Immature natural killer cell (primary cell): ENCODE data around the gene ADIPOQ. TPM values are rescaled to one million over a fixed set of nuclear protein-coding genes. Genes with fewer than 3 reads are reported as not detected.
"Not testable (repeated sequence)": the region's sequence is repeated elsewhere in the genome, so short reads cannot be mapped to it uniquely, and the experiment has no call there.

Experiments used
- DNase-seq, 3 donors: peaks; one replicate each; pipeline ENCODE4 v3.0.0; 2022; ENCODE audit warnings: mixed read lengths in 1 of 3
- H3K27ac Mint-ChIP-seq, 6 donors: one replicate each; pipeline ENCODE4 v1.8.0; 2020; ENCODE audit warnings: mixed read lengths in 6 of 6, mild to moderate bottlenecking in 5 of 6, inconsistent platforms in 4 of 6, moderate library complexity in 3 of 6
- H3K27me3 Mint-ChIP-seq, 3 donors: one replicate each; pipeline ENCODE4 v1.8.0; 2020 to 2021; ENCODE audit warnings: low read depth in 3 of 3, mild to moderate bottlenecking in 3 of 3, mixed read lengths in 3 of 3, moderate library complexity in 3 of 3, inconsistent platforms in 1 of 3
- H3K36me3 Mint-ChIP-seq, 3 donors: one replicate each; pipeline ENCODE4 v1.8.0; 2020; ENCODE audit warnings: mixed read lengths in 3 of 3, inconsistent platforms in 2 of 3, mild to moderate bottlenecking in 2 of 3
- H3K4me1 Mint-ChIP-seq, 2 donors: one replicate each; pipeline ENCODE4 v1.8.0; 2020; ENCODE audit warnings: inconsistent platforms in 2 of 2, mild to moderate bottlenecking in 2 of 2, mixed read lengths in 2 of 2, moderate library complexity in 1 of 2
- H3K4me3 Mint-ChIP-seq, 5 donors: one replicate each; pipeline ENCODE4 v1.8.0; 2020; ENCODE audit warnings: mild to moderate bottlenecking in 5 of 5, mixed read lengths in 5 of 5, inconsistent platforms in 3 of 5, moderate library complexity in 3 of 5
- H3K9me3 Mint-ChIP-seq, 6 donors: one replicate each; pipeline ENCODE4 v1.8.0; 2020; ENCODE audit warnings: mild to moderate bottlenecking in 6 of 6, mixed read lengths in 6 of 6, inconsistent platforms in 4 of 6, moderate library complexity in 3 of 6
- polyA plus RNA-seq, 3 donors: library from polyadenylated mRNA; unstranded; fragments of 300-500 nt; fragmentation: Illumina TruSeq; gene quantifications; one replicate each; pipeline ENCODE4 v1.2.3, GENCODE V29; 2021

ADIPOQ gene
- polyA plus RNA-seq, 3 donors from 2014 or later: not detected

DNA sequence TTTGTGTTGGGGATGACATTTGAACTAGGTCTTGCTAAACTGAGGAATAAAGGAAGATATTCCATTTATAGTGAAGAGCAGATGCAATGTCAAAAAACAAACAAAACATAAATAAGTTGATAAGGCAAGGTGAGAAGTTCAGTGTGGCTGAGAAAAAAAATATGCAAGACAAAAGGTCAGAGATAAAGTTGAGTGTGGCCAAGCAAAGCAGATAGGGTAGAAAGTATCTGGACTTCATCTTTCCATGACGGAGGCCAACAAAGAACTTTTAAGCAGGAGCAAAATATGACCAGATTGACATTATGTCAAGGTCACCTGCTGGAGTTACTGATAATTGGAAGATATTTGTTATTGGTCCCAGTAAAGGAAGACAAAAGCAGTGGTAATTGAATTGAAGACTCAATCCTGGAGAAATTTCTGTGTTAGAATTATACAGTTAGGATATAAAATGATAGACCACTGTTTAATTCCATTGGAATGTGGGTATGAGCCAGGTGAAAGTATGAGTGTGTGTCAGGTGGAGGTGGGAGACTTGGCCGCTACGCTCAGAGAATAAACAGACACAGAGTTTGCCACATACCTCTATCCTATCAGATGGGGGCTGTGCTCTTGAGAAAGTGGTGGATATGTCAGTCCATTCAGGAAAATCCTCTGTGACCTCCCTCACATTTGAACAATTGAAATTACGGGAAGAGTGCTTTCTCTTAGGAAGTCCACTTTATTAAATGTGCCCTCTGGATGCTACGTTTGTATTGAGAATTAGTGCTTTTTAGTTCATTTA is 28.1 kb downstream of the ADIPOQ start:
- Mint-ChIP-seq H3K27me3 (peaks cover 2 to 4% (median 2%) of the 10 kb centered on the region in 3 donors), H3K4me1 (peaks cover 17 to 35% of the 10 kb centered on the region in 2 donors), H3K4me3 (no peak overlapping the region), H3K27ac (peak overlapping the region in 1 of 6 donors; percentile 16), H3K36me3 (no peaks in the 10 kb centered on the region), H3K9me3 (no peaks in the 10 kb centered on the region)
- no peak for DNase-seq

DNA sequence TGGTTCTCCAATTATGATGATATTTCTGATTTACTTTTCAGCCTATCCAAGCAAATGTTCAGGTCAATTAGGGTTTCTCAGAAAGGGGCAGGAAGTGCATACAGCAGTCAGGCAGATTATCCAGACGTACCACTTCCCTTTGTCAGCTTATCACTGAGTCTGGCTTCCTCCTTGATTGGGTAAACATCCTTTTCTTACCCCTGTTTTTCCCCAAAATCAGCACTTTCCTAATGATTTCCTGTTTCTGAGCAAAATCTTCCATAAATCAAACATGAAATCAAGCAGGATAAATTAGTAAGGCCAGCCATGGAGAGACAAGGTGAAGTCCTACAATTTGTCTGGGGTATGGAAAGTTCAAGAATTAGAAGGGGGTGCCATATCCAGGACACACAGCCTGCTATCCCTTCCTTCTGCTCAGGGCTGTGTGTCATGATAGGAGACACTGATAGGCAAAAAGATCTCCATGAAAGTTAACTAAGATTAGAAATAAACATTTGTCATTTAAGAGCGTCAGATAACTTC is 29.0 kb downstream of the ADIPOQ start:
- H3K4me1 Mint-ChIP-seq: peaks cover 17 to 35% of the 10 kb centered on the region in 2 donors
- H3K9me3 Mint-ChIP-seq: no peaks in the 10 kb centered on the region
- no peak overlapping the region for H3K4me3 Mint-ChIP-seq
- peaks cover 2 to 4% (median 2%) of the 10 kb centered on the region in 3 donors for H3K27me3 Mint-ChIP-seq
- no peaks in the 10 kb centered on the region for H3K36me3 Mint-ChIP-seq
- no peak overlapping the region for H3K27ac Mint-ChIP-seq
- DNase-seq: no peak

DNA sequence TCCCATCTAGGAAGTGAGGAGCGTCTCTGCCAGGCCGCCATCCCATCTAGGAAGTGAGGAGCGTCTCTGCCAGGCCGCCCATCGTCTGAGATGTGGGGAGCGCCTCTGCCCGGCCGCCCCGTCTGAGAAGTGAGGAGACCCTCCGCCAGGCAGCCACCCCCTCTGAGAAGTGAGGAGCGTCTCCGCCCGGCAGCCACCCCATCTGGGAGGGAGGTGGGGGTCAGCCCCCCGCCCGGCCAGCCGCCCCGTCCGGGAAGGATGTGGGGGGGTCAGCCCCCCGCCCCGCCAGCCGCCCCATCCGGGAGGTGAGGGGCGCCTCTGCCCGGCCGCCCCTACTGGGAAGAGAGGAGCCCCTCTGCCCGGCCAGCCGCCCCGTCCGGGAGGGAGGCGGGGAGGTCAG is 31.3 kb downstream of the ADIPOQ start:
- not testable (repeated sequence) for H3K27ac Mint-ChIP-seq, H3K4me3 Mint-ChIP-seq, H3K36me3 Mint-ChIP-seq, H3K9me3 Mint-ChIP-seq, H3K27me3 Mint-ChIP-seq, DNase-seq
- H3K4me1 Mint-ChIP-seq: peaks cover 17 to 32% of the 10 kb centered on the region in 2 donors

DNA sequence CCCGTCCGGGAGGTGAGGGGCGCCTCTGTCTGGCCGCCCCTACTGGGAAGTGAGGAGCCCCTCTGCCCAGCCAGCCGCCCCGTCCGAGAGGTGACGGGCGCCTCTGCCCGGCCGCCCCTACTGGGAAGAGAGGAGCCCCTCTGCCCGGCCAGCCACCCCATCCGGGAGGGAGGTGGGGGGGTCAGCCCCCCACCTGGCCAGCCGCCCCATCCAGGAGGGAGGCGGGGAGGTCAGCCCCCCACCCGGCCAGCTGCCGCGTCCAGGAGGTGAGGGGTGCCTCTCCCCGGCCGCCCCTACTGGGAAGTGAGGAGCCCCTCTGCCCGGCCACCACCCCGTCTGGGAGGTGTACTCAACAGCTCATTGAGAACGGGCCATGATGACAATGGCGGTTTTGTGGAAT is 31.7 kb downstream of the ADIPOQ start:
- DNase-seq, H3K27me3 Mint-ChIP-seq, H3K9me3 Mint-ChIP-seq, H3K36me3 Mint-ChIP-seq, H3K4me3 Mint-ChIP-seq, H3K27ac Mint-ChIP-seq: not testable (repeated sequence)
- H3K4me1 Mint-ChIP-seq: peaks cover 16 to 33% of the 10 kb centered on the region in 2 donors

DNA sequence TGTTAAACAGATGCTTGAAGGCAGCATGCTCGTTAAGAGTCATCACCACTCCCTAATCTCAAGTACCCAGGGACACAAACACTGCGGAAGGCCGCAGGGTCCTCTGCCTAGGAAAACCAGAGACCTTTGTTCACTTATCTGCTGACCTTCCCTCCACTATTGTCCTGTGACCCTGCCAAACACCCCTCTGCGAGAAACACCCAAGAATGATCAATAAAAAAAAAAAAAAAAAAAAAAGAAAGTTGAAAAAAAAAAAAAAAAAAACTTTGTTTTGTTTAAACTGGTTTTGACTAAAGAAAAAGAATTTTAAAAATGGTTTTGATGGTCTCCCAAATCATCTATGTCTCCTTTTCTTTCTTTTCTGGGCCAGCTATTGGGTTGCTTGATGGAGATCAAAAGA is 32.3 kb downstream of the ADIPOQ start:
- not testable (repeated sequence) for H3K9me3 Mint-ChIP-seq, DNase-seq, H3K36me3 Mint-ChIP-seq, H3K27me3 Mint-ChIP-seq, H3K4me3 Mint-ChIP-seq
- H3K27ac Mint-ChIP-seq: peak overlapping the region in 1 of 6 donors; percentile 56
- H3K4me1 Mint-ChIP-seq: peaks cover 18 to 33% of the 10 kb centered on the region in 2 donors

DNA sequence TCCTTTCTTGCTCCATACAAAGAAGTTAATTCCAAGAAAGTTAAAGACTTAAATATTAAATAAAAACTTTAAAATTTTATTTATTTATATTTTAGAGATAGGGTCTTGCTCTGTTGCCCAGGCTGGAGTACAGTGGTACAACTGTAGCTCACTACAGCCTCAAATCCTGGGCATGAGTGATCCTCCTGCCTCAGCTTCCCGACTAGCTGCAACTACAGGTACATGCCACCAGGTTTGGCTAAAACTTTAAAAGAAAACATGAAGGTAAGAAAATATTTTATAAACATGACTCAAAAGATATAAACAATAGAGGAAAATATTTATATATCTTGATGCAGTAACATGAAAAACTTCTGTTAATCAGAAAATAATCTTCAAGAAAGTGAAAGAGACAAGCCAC is 33.2 kb downstream of the ADIPOQ start:
- Mint-ChIP-seq H3K9me3 (peaks cover 0 to 2% (median 0%) of the 10 kb centered on the region in 6 donors), H3K4me3 (no peak overlapping the region), H3K4me1 (peaks cover 24 to 33% of the 10 kb centered on the region in 2 donors), H3K27me3 (no peaks in the 10 kb centered on the region), H3K27ac (no peak overlapping the region), H3K36me3 (no peaks in the 10 kb centered on the region)
- DNase-seq: no peak

DNA sequence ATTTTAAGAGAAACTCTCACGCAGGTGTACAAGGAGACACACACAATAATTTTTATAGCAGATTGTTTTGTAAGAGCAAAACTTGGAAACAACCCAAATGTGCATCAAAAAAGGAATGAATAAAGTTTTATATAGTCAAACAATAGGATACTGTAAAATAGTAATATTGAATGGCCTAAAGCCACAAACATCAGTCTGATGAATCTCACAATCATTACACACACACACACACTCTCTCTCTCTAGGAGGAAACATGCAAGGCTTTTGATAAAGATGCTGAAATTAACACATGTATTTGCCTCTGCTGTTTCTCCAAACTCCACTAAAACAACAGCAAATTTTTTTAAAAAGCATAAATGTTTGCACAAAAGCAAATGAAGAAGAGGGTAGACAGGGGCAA is 37.3 kb downstream of the ADIPOQ start:
- peaks cover 0 to 6% (median 1%) of the 10 kb centered on the region in 6 donors for H3K9me3 Mint-ChIP-seq
- peaks cover 36 to 52% of the 10 kb centered on the region in 2 donors for H3K4me1 Mint-ChIP-seq
- H3K27ac Mint-ChIP-seq: no peak overlapping the region
- DNase-seq: no peak
- peak overlapping the region in 1 of 5 donors; percentile 69 for H3K4me3 Mint-ChIP-seq
- peaks cover 0 to 10% (median 5%) of the 10 kb centered on the region in 3 donors for H3K36me3 Mint-ChIP-seq
- H3K27me3 Mint-ChIP-seq: peaks cover 0 to 2% (median 0%) of the 10 kb centered on the region in 3 donors

DNA sequence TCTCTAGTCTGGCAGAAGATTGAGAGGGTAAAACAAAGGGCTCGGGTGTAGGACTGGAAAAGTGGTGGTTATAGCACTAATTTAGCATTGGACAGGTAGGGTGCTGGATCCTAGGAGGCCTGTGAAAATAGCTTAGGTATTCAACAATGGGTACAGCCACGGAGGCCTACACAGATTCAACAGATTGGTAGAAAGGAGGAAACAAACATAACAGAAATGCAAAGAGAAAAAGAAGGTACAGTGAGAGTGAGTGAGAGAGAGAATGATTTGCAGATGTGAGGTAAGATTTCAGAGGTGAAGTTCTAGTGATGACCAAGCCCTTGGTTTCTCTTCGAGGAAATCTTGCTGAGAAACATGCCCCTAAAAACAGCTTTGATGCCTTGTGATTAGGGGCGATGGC is 37.9 kb downstream of the ADIPOQ start:
- DNase-seq: no peak
- H3K9me3 Mint-ChIP-seq: peaks cover 0 to 6% (median 1%) of the 10 kb centered on the region in 6 donors
- H3K4me1 Mint-ChIP-seq: peaks cover 36 to 52% of the 10 kb centered on the region in 2 donors
- H3K27me3 Mint-ChIP-seq: peaks cover 0 to 2% (median 0%) of the 10 kb centered on the region in 3 donors
- peaks cover 0 to 10% (median 5%) of the 10 kb centered on the region in 3 donors for H3K36me3 Mint-ChIP-seq
- peak overlapping the region in 4 of 6 donors; percentile 13 to 50 (median 24) for H3K27ac Mint-ChIP-seq
- peak overlapping the region in 2 of 5 donors; percentile 8 to 69 for H3K4me3 Mint-ChIP-seq

DNA sequence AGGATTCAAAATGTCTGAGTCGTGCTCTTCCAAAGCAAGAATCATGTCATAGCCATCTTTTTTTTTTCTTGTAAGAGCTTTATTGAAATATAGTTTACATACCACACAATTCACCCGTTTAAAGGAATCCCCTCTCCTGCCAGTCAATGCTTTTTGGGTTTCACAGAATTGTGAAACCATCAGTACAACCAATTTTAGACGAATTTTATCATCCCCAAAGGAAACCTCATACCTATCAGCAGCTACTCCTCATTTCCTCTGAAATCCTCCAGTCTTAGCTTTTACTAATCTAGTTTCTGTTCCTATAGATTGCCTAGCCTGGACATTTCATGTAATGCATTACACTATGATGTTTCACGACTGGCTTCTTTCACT is 39.6 kb downstream of the ADIPOQ start:
- Mint-ChIP-seq H3K27me3 (peaks cover 0 to 2% (median 0%) of the 10 kb centered on the region in 3 donors), H3K27ac (peak overlapping the region; percentile 7 to 74 (median 36))

DNA sequence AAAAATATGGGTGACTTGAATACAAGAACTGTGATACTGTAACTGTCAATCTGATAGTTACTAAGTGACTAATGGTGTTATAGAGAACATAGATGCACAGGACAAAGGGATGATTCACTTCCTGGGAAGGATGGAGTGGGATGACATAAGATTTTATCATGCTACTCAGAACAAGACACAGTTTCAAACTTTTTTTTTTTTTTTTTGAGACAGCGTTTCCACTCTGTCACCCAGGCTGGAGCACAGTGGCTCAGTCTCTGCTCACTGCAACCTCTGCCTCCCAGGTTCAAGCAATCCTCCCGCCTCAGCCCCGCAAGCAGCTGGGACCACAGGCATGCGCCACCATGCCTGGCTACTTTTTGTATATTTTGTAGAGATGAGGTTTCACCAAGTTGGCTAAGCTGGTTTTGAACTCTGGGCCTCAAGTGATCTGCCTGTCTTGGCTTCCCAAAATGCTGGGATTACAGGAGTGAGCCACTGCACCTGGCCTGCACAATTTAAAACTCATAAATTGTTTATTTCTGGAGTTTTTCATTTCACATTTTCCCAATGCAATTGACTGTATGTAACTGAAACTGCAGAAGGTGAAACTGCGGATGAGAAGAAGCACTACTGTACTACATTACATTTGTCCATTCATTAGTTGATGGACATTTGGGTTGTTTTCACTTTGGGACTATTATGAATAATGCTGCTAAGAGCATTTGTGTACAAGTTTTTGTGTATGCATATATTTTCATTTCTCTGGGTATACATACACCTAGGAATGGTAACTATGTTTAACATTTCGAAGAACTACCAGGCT is 40.6 kb downstream of the ADIPOQ start:
- Mint-ChIP-seq H3K9me3 (peaks cover 0 to 6% (median 1%) of the 10 kb centered on the region in 6 donors), H3K27me3 (peaks cover 0 to 2% (median 0%) of the 10 kb centered on the region in 3 donors), H3K4me1 (peaks cover 39 to 64% of the 10 kb centered on the region in 2 donors), H3K27ac (peak overlapping the region; percentile 14 to 81 (median 58)), H3K36me3 (peaks cover 0 to 10% (median 5%) of the 10 kb centered on the region in 3 donors), H3K4me3 (peak overlapping the region; percentile 63 to 86 (median 72))
- no peak for DNase-seq

More for the DNA sequence above, 39.6 kb downstream of the ADIPOQ start:
- Mint-ChIP-seq H3K9me3 (peaks cover 0 to 6% (median 1%) of the 10 kb centered on the region in 6 donors), H3K36me3 (peaks cover 0 to 10% (median 5%) of the 10 kb centered on the region in 3 donors), H3K4me3 (peak overlapping the region; percentile 15 to 65 (median 51)), H3K4me1 (peaks cover 39 to 64% of the 10 kb centered on the region in 2 donors)
- DNase-seq: no peak

DNA sequence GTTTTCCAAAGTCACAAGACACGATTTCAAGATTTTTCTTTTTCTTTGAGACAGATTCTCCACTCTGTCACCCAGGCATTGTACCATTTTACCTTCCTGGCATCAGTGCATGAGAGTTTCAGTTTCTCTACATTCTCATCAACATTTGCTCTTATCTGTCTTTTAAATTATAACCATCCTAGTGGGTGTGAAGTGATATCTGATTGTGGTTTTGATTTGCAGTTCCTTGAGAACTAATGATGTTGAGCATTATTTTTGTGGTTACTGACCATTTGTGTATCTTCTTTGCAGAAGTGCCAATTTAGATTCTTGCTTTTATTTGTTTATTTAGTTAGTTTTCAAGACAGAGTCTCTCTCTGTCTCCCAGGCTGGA is 41.2 kb downstream of the ADIPOQ start:
- peaks cover 0 to 6% (median 1%) of the 10 kb centered on the region in 6 donors for H3K9me3 Mint-ChIP-seq
- DNase-seq: peak; percentile 28 to 54 (median 44)
- peaks cover 0 to 10% (median 5%) of the 10 kb centered on the region in 3 donors for H3K36me3 Mint-ChIP-seq
- H3K27ac Mint-ChIP-seq: peak overlapping the region in 5 of 6 donors; percentile 43 to 81 (median 58)
- peak overlapping the region; percentile 63 to 86 (median 72) for H3K4me3 Mint-ChIP-seq
- H3K4me1 Mint-ChIP-seq: peaks cover 42 to 69% of the 10 kb centered on the region in 2 donors
- peaks cover 0 to 2% (median 0%) of the 10 kb centered on the region in 3 donors for H3K27me3 Mint-ChIP-seq

DNA sequence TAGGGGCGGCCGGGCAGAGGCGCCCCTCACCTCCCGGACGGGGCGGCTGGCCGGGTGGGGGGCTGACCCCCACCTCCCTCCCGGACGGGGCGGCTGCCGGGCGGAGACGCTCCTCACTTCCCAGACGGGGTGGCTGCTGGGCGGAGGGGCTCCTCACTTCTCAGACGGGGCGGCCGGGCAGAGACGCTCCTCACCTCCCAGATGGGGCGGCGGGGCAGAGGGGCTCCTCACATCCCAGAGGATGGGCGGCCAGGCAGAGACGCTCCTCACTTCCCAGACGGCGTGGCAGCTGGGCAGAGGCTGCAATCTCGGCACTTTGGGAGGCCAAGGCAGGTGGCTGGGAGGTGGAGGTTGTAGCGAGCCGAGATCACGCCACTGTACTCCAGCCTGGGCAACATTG is 42.4 kb downstream of the ADIPOQ start:
- Mint-ChIP-seq H3K36me3 (peaks cover 0 to 10% (median 5%) of the 10 kb centered on the region in 3 donors), H3K4me1 (peaks cover 39 to 66% of the 10 kb centered on the region in 2 donors)
- H3K27ac Mint-ChIP-seq, H3K4me3 Mint-ChIP-seq, H3K27me3 Mint-ChIP-seq, H3K9me3 Mint-ChIP-seq, DNase-seq: not testable (repeated sequence)

DNA sequence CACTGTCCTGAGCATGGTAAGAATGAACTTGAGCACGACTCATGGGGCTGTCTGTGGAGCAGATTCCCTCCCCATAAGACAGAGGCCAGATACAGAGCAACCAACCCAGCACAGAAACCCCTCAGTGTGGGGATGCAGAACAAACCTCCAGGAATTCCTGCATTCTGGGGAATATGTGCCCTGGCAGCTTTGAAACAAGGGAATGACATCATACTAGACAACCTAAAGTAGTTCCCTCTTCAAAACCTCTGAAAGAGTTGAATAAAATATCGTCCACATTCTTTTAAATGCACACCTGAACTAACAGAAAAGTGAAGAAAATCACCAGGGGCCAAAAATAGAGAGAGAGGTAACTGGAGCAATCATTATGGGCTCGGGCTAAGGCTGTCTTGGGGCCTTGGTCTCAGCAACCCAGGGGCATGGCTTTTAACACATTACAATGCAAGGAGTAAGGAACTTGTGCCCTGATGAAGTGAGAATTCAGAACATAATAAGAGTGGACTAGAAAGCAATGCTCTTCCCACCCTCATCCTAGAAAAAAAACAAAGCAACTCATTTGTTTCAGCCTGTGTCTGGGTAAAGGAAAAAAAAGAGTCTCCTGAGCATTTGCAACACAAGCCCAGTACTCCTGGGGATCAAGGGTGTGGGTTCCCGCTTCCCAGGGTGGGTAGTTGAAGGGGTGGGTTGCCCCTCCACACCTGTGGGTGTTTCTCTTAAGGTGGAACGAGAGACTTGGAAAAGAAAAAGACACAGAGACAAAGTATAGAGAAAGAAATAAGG is 43.9 kb downstream of the ADIPOQ start:
- Mint-ChIP-seq H3K27ac (peak overlapping the region in 1 of 6 donors; percentile 24), H3K27me3 (peaks cover 0 to 4% (median 0%) of the 10 kb centered on the region in 3 donors), H3K4me3 (no peak overlapping the region), H3K4me1 (peaks cover 31 to 53% of the 10 kb centered on the region in 2 donors), H3K9me3 (peaks cover 0 to 6% (median 0%) of the 10 kb centered on the region in 6 donors), H3K36me3 (peaks cover 0 to 10% (median 5%) of the 10 kb centered on the region in 3 donors)
- DNase-seq: no peak
